SK-N-SH treated with all-trans-retinoic acid at 6 μM for 48 hours (cell line): ENCODE data around the gene CAB39L.

Source experiments
- ARNTL ChIP-seq: fragments of 450-650 bp; formaldehyde crosslinking; IDR thresholded peaks from 2 replicates; pipeline ENCODE4 v1.5.0; 2020; ENCODE audit warnings: low read depth, mild to moderate bottlenecking, moderate library complexity, borderline replicate concordance
- CSRNP3 ChIP-seq: fragments of 250-450 bp; sonication (Bioruptor Pico); IDR thresholded peaks from 2 replicates; pipeline ENCODE4 v1.5.1; 2021; ENCODE audit warnings: mild to moderate bottlenecking, moderate library complexity
- PATZ1 ChIP-seq: fragments of 250-450 bp; sonication (Bioruptor Pico); IDR thresholded peaks from 2 replicates; pipeline ENCODE4 v1.8.0; 2020; ENCODE audit warnings: mild to moderate bottlenecking, moderate library complexity, borderline replicate concordance
- TCF4 ChIP-seq: fragments of 250-450 bp; sonication (Bioruptor Pico); IDR thresholded peaks from 2 replicates; pipeline ENCODE4 v1.8.0; 2021; ENCODE audit warnings: mild to moderate bottlenecking, moderate library complexity, borderline replicate concordance
- ZC3H10 ChIP-seq: fragments of 250-450 bp; sonication (Bioruptor Pico); IDR thresholded peaks from 2 replicates; pipeline ENCODE4 v1.5.1; 2021; ENCODE audit warnings: mild to moderate bottlenecking, moderate library complexity
- ZNF70 ChIP-seq: fragments of 450-650 bp; formaldehyde crosslinking; IDR thresholded peaks from 2 replicates; pipeline ENCODE4 v1.5.0; 2020; ENCODE audit warnings: mild to moderate bottlenecking, moderate library complexity
- TF ChIP-seq, protein P1 (sequence below): fragments of 250-450 bp; sonication (Bioruptor Pico); IDR thresholded peaks from 2 replicates; pipeline ENCODE4 v1.8.0; 2021; ENCODE audit warnings: low read depth, mild to moderate bottlenecking, moderate library complexity, borderline replicate concordance

DNA sequence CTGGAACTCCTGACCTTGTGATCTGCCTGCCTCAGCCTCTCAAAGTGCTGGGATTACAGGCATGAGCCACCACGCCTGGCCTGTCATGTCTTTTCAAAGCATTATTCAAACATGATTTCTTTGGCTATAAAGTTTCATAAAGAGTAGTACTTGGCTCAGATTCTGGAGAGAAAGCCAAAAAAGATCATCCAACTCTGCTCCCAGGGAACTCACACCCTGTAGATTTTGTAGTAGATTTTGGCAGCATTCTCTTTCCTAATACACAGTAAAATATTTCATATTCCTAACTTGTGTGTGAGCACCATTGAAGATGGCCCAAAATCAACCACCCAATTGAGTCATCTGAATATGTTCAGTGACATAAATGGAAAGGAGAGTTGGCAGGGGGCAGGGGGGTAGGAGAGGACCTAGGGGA lies 48.4 kb downstream of the CAB39L start:
- TF ChIP-seq PATZ1 (CRISPR knock-in tag) (no peak), CSRNP3 (CRISPR knock-in tag) (no peak), ARNTL (CRISPR knock-in tag) (no peak), TCF4 (no peak), ZC3H10 (CRISPR knock-in tag) (no peak), ZNF70 (CRISPR knock-in tag) (no peak)
- TF ChIP-seq, protein P1, sequence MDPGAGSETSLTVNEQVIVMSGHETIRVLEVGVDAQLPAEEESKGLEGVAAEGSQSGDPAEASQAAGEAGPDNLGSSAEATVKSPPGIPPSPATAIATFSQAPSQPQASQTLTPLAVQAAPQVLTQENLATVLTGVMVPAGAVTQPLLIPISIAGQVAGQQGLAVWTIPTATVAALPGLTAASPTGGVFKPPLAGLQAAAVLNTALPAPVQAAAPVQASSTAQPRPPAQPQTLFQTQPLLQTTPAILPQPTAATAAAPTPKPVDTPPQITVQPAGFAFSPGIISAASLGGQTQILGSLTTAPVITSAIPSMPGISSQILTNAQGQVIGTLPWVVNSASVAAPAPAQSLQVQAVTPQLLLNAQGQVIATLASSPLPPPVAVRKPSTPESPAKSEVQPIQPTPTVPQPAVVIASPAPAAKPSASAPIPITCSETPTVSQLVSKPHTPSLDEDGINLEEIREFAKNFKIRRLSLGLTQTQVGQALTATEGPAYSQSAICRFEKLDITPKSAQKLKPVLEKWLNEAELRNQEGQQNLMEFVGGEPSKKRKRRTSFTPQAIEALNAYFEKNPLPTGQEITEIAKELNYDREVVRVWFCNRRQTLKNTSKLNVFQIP (CRISPR knock-in tag) = no peak
